Osteocyte (in vitro differentiated cells): ENCODE data around the gene BLOC1S6. TPM values are rescaled to one million over a fixed set of nuclear protein-coding genes. Genes with fewer than 3 reads are reported as not detected.

ENCODE experiments used
- DNase-seq: peaks from one replicate; pipeline ENCODE4 v3.0.0; 2021; ENCODE audit warnings: mixed read lengths; ENCODE audit not compliant: unreplicated experiment; ENCODE audit errors: extremely low spot score
- H3K27ac Mint-ChIP-seq: one replicate; pipeline ENCODE4 v1.8.0; 2021; ENCODE audit warnings: mild to moderate bottlenecking, mixed read lengths; ENCODE audit not compliant: unreplicated experiment
- H3K27me3 Mint-ChIP-seq: one replicate; pipeline ENCODE4 v1.8.0; 2021; ENCODE audit warnings: mixed read lengths; ENCODE audit not compliant: unreplicated experiment
- H3K36me3 Mint-ChIP-seq: one replicate; pipeline ENCODE4 v1.8.0; 2021; ENCODE audit warnings: mixed read lengths; ENCODE audit not compliant: unreplicated experiment
- H3K4me1 Mint-ChIP-seq: one replicate; pipeline ENCODE4 v1.8.0; 2021; ENCODE audit warnings: mixed read lengths; ENCODE audit not compliant: unreplicated experiment
- H3K4me3 Mint-ChIP-seq: one replicate; pipeline ENCODE4 v1.8.0; 2021; ENCODE audit warnings: mild to moderate bottlenecking, moderate library complexity, mixed read lengths; ENCODE audit not compliant: unreplicated experiment
- H3K9me3 Mint-ChIP-seq: one replicate; pipeline ENCODE4 v1.8.0; 2021; ENCODE audit warnings: mixed read lengths; ENCODE audit not compliant: unreplicated experiment
- total RNA-seq: library from RNA; stranded (reverse); gene quantifications from 2 replicates; pipeline ENCODE4 v1.2.1, GENCODE V29; 2021
- TF ChIP-seq, protein P1 (sequence below): fragments of 200-600 bp; sonication (generic); IDR thresholded peaks from 2 replicates; pipeline ENCODE4 v1.5.0; 2021; ENCODE audit warnings: antibody characterized with exemption, mild to moderate bottlenecking, moderate library complexity

Gene BLOC1S6
- total RNA-seq, 1 donor from 2014 or later = 49.7 TPM

DNA sequence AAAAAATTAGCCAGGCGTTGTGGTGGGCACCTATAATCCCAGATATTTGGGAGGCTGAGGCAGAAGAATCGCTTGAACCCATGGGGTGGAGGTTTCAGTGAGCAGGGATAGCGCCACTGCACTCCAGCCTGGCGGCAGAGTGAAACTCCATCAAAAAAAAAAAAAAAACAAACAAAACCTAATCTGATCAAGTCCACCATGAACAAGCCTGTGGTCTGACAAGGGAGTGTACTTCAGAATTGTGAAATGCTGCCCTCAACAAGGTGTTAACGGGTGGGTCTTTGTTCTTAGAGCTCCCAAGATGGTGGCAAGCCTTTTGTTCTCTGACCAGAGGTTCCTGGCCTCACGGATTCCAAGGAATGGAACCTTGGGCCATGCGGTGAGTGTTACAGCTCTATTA, 40.4 kb upstream of the BLOC1S6 start:
- DNase-seq = no peak
- Mint-ChIP-seq H3K4me1 (peaks cover 36% of the 10 kb centered on the region), H3K36me3 (no peaks in the 10 kb centered on the region), H3K27ac (no peak overlapping the region), H3K4me3 (no peak overlapping the region), H3K27me3 (no peaks in the 10 kb centered on the region), H3K9me3 (no peaks in the 10 kb centered on the region)
- TF ChIP-seq, protein P1, sequence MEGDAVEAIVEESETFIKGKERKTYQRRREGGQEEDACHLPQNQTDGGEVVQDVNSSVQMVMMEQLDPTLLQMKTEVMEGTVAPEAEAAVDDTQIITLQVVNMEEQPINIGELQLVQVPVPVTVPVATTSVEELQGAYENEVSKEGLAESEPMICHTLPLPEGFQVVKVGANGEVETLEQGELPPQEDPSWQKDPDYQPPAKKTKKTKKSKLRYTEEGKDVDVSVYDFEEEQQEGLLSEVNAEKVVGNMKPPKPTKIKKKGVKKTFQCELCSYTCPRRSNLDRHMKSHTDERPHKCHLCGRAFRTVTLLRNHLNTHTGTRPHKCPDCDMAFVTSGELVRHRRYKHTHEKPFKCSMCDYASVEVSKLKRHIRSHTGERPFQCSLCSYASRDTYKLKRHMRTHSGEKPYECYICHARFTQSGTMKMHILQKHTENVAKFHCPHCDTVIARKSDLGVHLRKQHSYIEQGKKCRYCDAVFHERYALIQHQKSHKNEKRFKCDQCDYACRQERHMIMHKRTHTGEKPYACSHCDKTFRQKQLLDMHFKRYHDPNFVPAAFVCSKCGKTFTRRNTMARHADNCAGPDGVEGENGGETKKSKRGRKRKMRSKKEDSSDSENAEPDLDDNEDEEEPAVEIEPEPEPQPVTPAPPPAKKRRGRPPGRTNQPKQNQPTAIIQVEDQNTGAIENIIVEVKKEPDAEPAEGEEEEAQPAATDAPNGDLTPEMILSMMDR = no peak

DNA sequence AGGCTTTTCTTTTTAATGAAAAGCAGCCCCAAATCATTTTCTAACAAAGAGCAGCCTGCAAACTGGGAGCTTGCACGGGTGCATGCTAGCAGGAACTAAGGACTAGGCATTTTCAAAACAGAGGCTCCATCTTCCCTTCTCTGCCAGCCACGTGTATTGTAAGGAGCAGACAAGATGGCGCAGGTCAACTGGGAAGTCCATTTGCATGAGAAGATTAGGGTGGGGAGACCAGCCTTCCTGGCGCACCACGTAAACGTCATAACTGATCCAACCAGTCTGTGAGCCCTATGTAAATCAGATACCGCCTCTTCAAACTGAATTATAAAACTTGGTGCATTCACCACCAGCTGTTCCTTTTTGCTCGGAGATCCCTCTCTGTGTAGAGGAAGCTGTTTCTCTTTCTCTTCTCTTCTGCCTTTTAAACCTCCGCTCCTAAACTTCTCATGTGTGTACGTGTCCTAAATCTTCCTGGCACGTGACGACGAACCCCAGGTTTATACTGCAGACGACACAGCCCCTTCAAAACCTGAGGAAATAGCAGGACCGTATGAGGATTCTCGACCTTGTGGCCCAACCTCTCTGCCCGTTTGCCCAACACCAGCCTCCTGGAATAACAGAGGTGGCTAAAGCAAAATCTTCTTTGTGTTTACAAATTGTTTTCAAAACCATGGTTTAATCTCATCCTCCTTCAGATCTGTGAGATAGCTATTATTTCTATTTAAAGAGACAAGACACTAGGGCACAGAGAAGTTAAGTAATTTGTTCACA, 38.2 kb upstream of the BLOC1S6 start:
- TF ChIP-seq, protein P1 = no peak
- Mint-ChIP-seq H3K36me3 (no peaks in the 10 kb centered on the region), H3K9me3 (no peaks in the 10 kb centered on the region), H3K27me3 (no peaks in the 10 kb centered on the region), H3K4me3 (peak overlapping the region; percentile 63), H3K4me1 (peaks cover 36% of the 10 kb centered on the region), H3K27ac (peak overlapping the region; percentile 92)
- DNase-seq = no peak

DNA sequence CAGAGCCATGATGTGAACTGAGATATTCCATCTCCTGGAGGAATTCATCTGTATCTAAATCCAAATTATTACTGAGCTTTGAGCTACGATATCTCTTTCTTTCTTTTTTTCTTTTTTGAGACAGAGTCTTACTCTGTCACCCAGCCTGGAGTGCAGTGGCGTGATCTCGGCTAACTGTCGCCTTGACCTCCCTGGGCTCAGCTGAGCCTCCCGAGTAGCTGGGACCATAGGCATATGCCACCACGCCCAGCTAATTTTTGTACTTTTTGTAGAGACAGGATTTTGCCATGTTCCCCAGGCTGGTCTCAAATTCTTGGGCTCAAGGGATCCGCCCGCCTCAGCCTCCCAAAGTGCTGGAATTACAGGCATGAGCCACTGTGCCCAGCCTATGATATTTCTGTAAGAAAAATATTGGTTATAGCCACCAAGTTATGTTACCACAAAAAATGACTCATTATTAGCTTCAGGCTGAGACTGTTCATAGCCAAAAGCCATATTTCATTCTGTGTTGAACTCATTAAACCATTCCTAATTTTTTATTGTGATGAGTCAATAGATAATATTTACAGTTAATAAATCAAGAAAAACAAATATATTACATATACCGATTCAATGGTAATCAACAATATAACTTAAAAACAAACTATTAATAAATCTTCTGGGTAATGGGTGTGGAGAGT, 37.5 kb upstream of the BLOC1S6 start:
- TF ChIP-seq, protein P1 = no peak
- Mint-ChIP-seq H3K4me3 (peak overlapping the region; percentile 63), H3K36me3 (no peaks in the 10 kb centered on the region), H3K9me3 (no peaks in the 10 kb centered on the region), H3K27ac (peak overlapping the region; percentile 92), H3K4me1 (peaks cover 36% of the 10 kb centered on the region), H3K27me3 (peaks cover 2% of the 10 kb centered on the region)
- no peak for DNase-seq

DNA sequence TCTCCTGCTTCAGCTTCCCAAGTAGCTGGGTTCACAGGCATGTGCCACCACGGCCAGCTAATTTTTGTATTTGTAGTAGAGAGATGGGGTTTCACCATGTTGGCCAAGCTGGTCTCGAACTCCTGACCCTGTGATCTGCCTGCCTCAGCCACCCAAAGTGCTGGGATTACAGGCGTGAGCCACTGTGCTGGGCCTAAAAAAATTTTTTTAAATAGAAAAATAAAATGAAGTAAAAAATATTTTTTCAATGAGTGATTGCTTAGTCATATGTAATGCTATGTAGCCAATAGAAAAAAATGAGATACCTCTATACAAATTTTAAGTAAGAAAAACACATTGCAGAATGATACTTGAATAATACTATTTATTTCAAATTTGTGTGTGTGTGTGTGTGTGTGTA, 36.7 kb upstream of the BLOC1S6 start:
- H3K9me3 Mint-ChIP-seq = no peaks in the 10 kb centered on the region
- H3K36me3 Mint-ChIP-seq = no peaks in the 10 kb centered on the region
- H3K4me1 Mint-ChIP-seq = peaks cover 36% of the 10 kb centered on the region
- peak overlapping the region; percentile 92 for H3K27ac Mint-ChIP-seq
- H3K4me3 Mint-ChIP-seq = no peak overlapping the region
- DNase-seq = no peak
- TF ChIP-seq, protein P1 = no peak
- peaks cover 2% of the 10 kb centered on the region for H3K27me3 Mint-ChIP-seq

DNA sequence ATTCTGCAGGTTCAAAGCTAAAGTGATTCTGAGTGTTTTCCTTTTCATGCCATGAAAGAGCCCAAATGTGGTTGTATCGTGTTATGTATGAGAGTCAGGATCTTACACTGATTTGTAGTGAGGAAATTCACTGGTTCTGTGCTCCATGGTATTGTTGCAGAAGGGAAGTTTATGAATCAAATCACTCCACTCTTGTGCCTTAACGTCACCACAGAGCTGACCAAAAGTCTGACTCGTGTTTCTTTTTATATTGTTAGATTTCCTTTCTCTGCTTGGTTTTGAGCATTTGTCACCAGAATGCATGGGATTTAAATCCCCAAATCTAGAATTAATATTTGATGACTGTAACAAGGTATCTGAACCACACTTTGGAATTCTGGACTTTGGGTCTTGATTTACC, 35.5 kb upstream of the BLOC1S6 start:
- H3K4me1 Mint-ChIP-seq = peaks cover 36% of the 10 kb centered on the region
- peaks cover 7% of the 10 kb centered on the region for H3K27me3 Mint-ChIP-seq
- TF ChIP-seq, protein P1 = no peak
- H3K36me3 Mint-ChIP-seq = no peaks in the 10 kb centered on the region
- no peak overlapping the region for H3K4me3 Mint-ChIP-seq
- H3K27ac Mint-ChIP-seq = no peak overlapping the region
- no peaks in the 10 kb centered on the region for H3K9me3 Mint-ChIP-seq
- no peak for DNase-seq
